AG09319 (cell line): ENCODE measurements around the gene CDK8.
"Not testable (repeated sequence)": the region's sequence is repeated elsewhere in the genome, so short reads cannot be mapped to it uniquely, and the experiment has no call there.

ENCODE experiments used
- DNase-seq: peaks from one replicate; pipeline ENCODE4 v3.0.0-alpha.2; 2010; ENCODE audit warnings: low read depth; ENCODE audit errors: extremely low read depth
- TF ChIP-seq, protein P1 (sequence below): IDR thresholded peaks from 2 replicates; pipeline ENCODE4 v1.5.1; 2011; ENCODE audit warnings: low read depth, mild to moderate bottlenecking, inconsistent platforms, low read length, moderate library complexity

Gene CDK8

GRCh38 chr13:26310470-26310869, 56.5 kb downstream of the CDK8 start:
- no peak for DNase-seq
- TF ChIP-seq, protein P1, sequence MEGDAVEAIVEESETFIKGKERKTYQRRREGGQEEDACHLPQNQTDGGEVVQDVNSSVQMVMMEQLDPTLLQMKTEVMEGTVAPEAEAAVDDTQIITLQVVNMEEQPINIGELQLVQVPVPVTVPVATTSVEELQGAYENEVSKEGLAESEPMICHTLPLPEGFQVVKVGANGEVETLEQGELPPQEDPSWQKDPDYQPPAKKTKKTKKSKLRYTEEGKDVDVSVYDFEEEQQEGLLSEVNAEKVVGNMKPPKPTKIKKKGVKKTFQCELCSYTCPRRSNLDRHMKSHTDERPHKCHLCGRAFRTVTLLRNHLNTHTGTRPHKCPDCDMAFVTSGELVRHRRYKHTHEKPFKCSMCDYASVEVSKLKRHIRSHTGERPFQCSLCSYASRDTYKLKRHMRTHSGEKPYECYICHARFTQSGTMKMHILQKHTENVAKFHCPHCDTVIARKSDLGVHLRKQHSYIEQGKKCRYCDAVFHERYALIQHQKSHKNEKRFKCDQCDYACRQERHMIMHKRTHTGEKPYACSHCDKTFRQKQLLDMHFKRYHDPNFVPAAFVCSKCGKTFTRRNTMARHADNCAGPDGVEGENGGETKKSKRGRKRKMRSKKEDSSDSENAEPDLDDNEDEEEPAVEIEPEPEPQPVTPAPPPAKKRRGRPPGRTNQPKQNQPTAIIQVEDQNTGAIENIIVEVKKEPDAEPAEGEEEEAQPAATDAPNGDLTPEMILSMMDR: no peak

GRCh38 chr13:26312019-26312418, 58.1 kb downstream of the CDK8 start:
- not testable (repeated sequence) for DNase-seq

GRCh38 chr13:26316095-26316494, 62.2 kb downstream of the CDK8 start:
- DNase-seq: not testable (repeated sequence)

DNA sequence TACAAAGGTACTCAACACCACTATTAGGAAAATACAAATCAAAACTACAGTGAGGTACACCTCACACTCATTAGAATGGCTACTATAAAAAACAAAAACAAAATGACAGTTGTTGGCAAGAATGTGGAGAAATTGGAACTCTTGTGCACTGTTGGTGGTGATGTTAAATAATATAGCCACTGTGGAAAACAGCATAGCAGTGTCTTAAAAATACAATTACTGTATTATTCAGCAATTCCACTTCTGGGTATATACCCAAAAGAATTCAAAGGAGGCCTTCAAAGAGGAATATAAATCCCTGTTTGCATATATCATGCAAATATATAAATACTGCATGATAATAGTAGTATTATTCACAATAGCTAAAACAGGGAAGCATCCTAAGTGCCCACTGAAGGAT, 66.8 kb downstream of the CDK8 start:
- TF ChIP-seq, protein P1: no peak
- no peak for DNase-seq

- no peak for DNase-seq
- TF ChIP-seq, protein P1: no peak
Observed at GRCh38 chr13:26323127-26323526, 69.2 kb downstream of the CDK8 start.

- TF ChIP-seq, protein P1: no peak
- no peak for DNase-seq
Observed at GRCh38 chr13:26323764-26324163, 69.8 kb downstream of the CDK8 start.

- DNase-seq: no peak
- TF ChIP-seq, protein P1: no peak
Observed at GRCh38 chr13:26324294-26324693, 70.4 kb downstream of the CDK8 start.

DNA sequence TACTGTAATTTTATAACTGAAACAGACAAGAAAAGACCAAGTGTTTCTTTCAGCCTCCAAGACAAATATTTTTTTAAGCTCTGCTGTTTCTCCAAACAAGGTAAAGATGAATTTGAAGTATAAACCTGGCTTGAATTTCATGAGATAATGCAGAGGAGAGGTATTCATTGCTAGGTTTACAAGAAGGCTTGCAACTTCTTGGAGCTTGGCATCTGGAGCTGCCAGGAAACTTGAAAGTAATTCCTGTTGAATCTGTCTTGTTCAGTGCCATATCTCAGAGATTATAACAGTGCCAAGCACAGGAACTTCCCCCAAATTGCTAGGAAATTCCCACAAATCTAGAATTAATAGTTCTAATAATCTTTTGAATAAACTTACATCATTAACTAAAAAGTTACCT, 70.9 kb downstream of the CDK8 start:
- DNase-seq: no peak
- TF ChIP-seq, protein P1: no peak

DNA sequence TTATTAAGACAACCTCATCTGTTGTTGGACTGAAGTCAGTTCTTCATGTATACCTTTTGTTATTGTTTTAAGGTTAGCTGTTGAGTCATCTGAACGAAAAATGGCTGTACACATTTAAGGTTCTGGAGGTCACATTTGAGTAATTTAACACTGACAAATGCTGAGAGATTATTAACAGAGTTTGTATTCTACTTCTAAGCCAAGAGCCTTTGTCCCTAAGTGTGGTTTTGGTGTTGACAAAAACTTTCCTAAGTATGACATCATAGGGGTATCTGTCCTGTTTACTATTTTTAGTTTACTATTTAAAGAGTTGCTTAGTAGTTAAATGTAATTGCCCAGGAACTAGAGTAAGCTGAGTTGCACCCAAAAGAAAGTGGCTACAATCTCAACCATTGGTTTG, 71.9 kb downstream of the CDK8 start:
- TF ChIP-seq, protein P1: no peak
- DNase-seq: no peak
